Measurements from ENCODE around the gene ZNF275. TPM values are rescaled to one million over a fixed set of nuclear protein-coding genes. Genes with fewer than 3 reads are reported as not detected.
"Not testable (repeated sequence)": the region's sequence is repeated elsewhere in the genome, so short reads cannot be mapped to it uniquely, and the experiment has no call there.

The ZNF275 gene
- total and polyA plus RNA-seq, 10 of the 15 experiments (the other 5 are each of a cell fraction or from before 2014, with no cell fraction given) = 1.3 to 17.4 (median 6.2) TPM

DNA sequence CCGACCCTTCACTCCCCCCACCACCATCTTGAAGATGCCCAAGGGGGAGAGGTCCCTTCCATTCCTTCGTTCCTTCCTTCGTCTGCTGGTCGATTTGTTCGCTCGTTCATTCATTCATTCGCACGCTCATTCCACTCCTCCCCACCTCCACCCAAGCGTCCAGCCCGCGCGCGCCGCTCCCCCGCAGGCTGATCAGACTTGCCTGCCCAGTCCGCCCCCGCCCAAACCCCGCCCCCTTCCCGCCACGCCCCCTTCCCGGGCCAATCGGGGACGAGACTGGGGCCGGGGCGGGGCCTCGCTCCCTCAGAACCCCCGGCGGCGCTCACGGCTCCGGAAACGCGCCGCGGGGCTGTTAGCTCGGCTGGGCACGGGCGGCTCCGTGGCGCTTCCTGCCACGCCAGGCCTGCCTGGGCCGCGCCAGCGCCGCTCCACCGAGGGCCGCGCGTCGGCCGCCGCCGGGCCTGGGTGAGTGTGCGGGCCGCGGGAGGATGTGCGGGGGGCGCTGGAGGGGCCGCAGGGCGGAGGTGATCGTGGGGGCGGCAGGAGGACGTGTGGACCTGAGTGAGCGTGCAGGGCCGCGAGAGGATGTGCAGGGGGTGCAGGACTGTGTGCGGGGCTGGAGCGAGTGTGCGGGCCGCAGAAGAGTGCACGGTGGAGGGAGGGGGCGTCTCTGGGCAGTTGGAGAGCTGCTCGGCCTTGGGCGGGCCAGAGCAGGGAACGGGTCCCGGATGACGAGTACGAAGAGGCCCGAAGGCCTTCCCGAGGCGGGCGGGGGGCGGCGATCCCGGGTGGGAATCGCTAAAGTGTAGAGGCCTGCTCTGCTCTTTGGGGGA lies at the start of gene ZNF275 (continued):
- TF ChIP-seq, protein P1, sequence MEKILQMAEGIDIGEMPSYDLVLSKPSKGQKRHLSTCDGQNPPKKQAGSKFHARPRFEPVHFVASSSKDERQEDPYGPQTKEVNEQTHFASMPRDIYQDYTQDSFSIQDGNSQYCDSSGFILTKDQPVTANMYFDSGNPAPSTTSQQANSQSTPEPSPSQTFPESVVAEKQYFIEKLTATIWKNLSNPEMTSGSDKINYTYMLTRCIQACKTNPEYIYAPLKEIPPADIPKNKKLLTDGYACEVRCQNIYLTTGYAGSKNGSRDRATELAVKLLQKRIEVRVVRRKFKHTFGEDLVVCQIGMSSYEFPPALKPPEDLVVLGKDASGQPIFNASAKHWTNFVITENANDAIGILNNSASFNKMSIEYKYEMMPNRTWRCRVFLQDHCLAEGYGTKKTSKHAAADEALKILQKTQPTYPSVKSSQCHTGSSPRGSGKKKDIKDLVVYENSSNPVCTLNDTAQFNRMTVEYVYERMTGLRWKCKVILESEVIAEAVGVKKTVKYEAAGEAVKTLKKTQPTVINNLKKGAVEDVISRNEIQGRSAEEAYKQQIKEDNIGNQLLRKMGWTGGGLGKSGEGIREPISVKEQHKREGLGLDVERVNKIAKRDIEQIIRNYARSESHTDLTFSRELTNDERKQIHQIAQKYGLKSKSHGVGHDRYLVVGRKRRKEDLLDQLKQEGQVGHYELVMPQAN (conservative IDR thresholded peaks at IDR 0.05) = peak; percentile 58; the same call in 1 of the 2 replicates
- no peak for TF ChIP-seq YY1 (IDR thresholded peaks at IDR 0.05; ENCODE audit: low read depth, low read length)
- TF ChIP-seq, protein P2, sequence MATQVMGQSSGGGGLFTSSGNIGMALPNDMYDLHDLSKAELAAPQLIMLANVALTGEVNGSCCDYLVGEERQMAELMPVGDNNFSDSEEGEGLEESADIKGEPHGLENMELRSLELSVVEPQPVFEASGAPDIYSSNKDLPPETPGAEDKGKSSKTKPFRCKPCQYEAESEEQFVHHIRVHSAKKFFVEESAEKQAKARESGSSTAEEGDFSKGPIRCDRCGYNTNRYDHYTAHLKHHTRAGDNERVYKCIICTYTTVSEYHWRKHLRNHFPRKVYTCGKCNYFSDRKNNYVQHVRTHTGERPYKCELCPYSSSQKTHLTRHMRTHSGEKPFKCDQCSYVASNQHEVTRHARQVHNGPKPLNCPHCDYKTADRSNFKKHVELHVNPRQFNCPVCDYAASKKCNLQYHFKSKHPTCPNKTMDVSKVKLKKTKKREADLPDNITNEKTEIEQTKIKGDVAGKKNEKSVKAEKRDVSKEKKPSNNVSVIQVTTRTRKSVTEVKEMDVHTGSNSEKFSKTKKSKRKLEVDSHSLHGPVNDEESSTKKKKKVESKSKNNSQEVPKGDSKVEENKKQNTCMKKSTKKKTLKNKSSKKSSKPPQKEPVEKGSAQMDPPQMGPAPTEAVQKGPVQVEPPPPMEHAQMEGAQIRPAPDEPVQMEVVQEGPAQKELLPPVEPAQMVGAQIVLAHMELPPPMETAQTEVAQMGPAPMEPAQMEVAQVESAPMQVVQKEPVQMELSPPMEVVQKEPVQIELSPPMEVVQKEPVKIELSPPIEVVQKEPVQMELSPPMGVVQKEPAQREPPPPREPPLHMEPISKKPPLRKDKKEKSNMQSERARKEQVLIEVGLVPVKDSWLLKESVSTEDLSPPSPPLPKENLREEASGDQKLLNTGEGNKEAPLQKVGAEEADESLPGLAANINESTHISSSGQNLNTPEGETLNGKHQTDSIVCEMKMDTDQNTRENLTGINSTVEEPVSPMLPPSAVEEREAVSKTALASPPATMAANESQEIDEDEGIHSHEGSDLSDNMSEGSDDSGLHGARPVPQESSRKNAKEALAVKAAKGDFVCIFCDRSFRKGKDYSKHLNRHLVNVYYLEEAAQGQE (IDR thresholded peaks at IDR 0.05; ENCODE audit: low read depth, low read length) = no peak
- peak; percentile 46; the same call in 1 of the 2 replicates for TF ChIP-seq IKZF1 (conservative IDR thresholded peaks at IDR 0.05)
- no peak for TF ChIP-seq SMC3 (IDR thresholded peaks at IDR 0.05; ENCODE audit: borderline replicate concordance, low read length)
- no peak for TF ChIP-seq RBBP5 (conservative IDR thresholded peaks at IDR 0.05)
- TF ChIP-seq MXI1 (IDR thresholded peaks at IDR 0.05; ENCODE audit: low read depth, low read length) = peak; percentile 51; the same call in 1 of the 2 replicates
- no peak for TF ChIP-seq MEF2B (IDR thresholded peaks at IDR 0.05; ENCODE audit: partially characterized antibody, poor library complexity, severe bottlenecking)
- TF ChIP-seq KAT2A (conservative IDR thresholded peaks at IDR 0.05; ENCODE audit: control insufficient read depth, low read depth, low read length) = no peak
- TF ChIP-seq ZNF687 (IDR thresholded peaks at IDR 0.05) = peak; percentile 49

GRCh38 chrX:153285678-153286077 lies 48.3 kb upstream of the ZNF275 start:
- CTCF ChIA-PET; H3K27ac ChIP-seq (ENCODE audit: control insufficient read depth, insufficient read depth); H3K27me3 ChIP-seq (replicated peaks in 1 of 2; ENCODE audit: control insufficient read depth in 2 of 2, insufficient read depth in 2 of 2, low read length in 1 of 2); H3K4me1 ChIP-seq (ENCODE audit: control insufficient read depth, insufficient read depth, low read length); H3K9me3 ChIP-seq (replicated peaks; ENCODE audit: control insufficient read depth, insufficient read depth, low read length); POLR2A ChIA-PET; in situ Hi-C loops (cut with MboI); BruUV-seq (replicated peaks); FAIRE-seq; H3K4me3 ChIP-seq; RAD21 ChIA-PET (ENCODE audit: unreplicated experiment); SMC1A ChIA-PET (ENCODE audit: uncharacterized antibody, unreplicated experiment); H3K9ac ChIP-seq (ENCODE audit: control insufficient read depth, insufficient read depth, low read length); DNase-seq (ENCODE audit: low read depth, low spot score); H4K20me1 ChIP-seq (ENCODE audit: control insufficient read depth, insufficient read depth); H3K79me2 ChIP-seq (ENCODE audit: control insufficient read depth, insufficient read depth, low read length); H3K36me3 ChIP-seq (ENCODE audit: control insufficient read depth in 2 of 2, insufficient read depth in 2 of 2, low read length in 1 of 2); H3K4me2 ChIP-seq (ENCODE audit: control insufficient read depth, insufficient read depth); H2AFZ ChIP-seq (ENCODE audit: control insufficient read depth, low read depth, low read length); intact Hi-C loops (cut with micrococcal nuclease; ENCODE audit: unreplicated experiment); ATAC-seq: not testable (repeated sequence)
- WGBS (ENCODE audit: insufficient coverage, insufficient replicate concordance, low lambda C conversion rate, missing lambda C conversion rate) = no CpG with 5 or more reads among the region's 8 CpGs
